Left lung (tissue), 10 donors: ENCODE data around the gene TENM4. TPM values are rescaled to one million over a fixed set of nuclear protein-coding genes. Genes with fewer than 3 reads are reported as not detected.

Experiments
- ATAC-seq: fragments of 200-7000 bp; cut with Tn5 transposase; one replicate; pipeline ENCODE4 v1.9.1; 2020; ENCODE audit warnings: moderate library complexity
- DNase-seq, 4 donors: peaks; one replicate each; pipeline ENCODE4 v3.0.0-alpha.2; 2013 to 2020
- H3K27ac ChIP-seq, 2 donors: fragments of 200-600 bp; sonication (generic) in 1 of 2; one replicate each; pipeline versions ENCODE4 v1.5.0 to v1.8.0; 2020 to 2021
- H3K27me3 ChIP-seq, 2 donors: fragments of 200-600 bp; sonication (generic) in 1 of 2; one replicate each; pipeline versions ENCODE4 v1.5.0 to v1.8.0; 2020 to 2021
- H3K36me3 ChIP-seq, 2 donors: fragments of 200-600 bp; sonication (generic) in 1 of 2; one replicate each; pipeline versions ENCODE4 v1.5.0 to v1.8.0; 2020 to 2021
- H3K4me1 ChIP-seq, 2 donors: fragments of 200-600 bp; one replicate each; pipeline ENCODE4 v1.8.0; 2021
- H3K4me3 ChIP-seq, 2 donors: fragments of 200-600 bp; sonication (generic) in 1 of 2; one replicate each; pipeline versions ENCODE4 v1.5.0 to v1.8.0; 2020 to 2021; ENCODE audit warnings: mild to moderate bottlenecking in 1 of 2
- H3K9me3 ChIP-seq, 2 donors: fragments of 200-600 bp; sonication (generic) in 1 of 2; one replicate each; pipeline versions ENCODE4 v1.5.0 to v1.8.0; 2020 to 2021
- CTCF ChIP-seq, 2 donors: fragments of 200-600 bp; sonication (generic) in 1 of 2; IDR thresholded peaks; one replicate each; pipeline versions ENCODE4 v1.5.0 to v1.8.0; 2021; ENCODE audit warnings: antibody characterized with exemption in 2 of 2
- intact Hi-C, 2 donors: fragments of 100-400 bp; cut with DNase I; formaldehyde crosslinking; loops; one replicate each; pipeline versions ENCODE4 v1.11.2 to v1.14.2; 2022
- polyA plus RNA-seq, 6 donors: library from polyadenylated mRNA; unstranded; fragments of 120-200 nt; gene quantifications; one replicate each; pipeline ENCODE4 v1.2.1, GENCODE V29; 2013; ENCODE audit not compliant: insufficient read length in 6 of 6
- total RNA-seq, 2 donors: library from RNA; stranded (reverse); fragmentation: NEBNext Ultra II Directional; extraction: Animal tissue kit (Norgen Biotek cat#: 25700); gene quantifications; one replicate each; pipeline ENCODE4 v1.2.1, GENCODE V29; 2021
- donor health status: DM: no; HTN: yes; CAD: no.
- donor health status: DM: no; HTN: no; CAD: no.

Gene TENM4
- total and polyA plus RNA-seq, 8 donors = 3.4 to 7.1 (median 5.2) TPM

GRCh38 chr11:78920329-78920728 is 520.5 kb downstream of the TENM4 start:
- no peak for ATAC-seq
- H3K27ac ChIP-seq = no peak overlapping the region
- H3K27me3 ChIP-seq = no peaks in the 10 kb centered on the region
- H3K9me3 ChIP-seq = no peaks in the 10 kb centered on the region
- no peaks in the 10 kb centered on the region for H3K36me3 ChIP-seq
- TF ChIP-seq CTCF (IDR thresholded peaks at IDR 0.05) = no peak
- H3K4me1 ChIP-seq = no peaks in the 10 kb centered on the region
- no peak for DNase-seq
- intact Hi-C loops = no loop called here
- no peak overlapping the region for H3K4me3 ChIP-seq

- H3K36me3 ChIP-seq = no peaks in the 10 kb centered on the region
- H3K4me3 ChIP-seq = no peak overlapping the region
- DNase-seq (no peak), ATAC-seq (no peak)
- no peaks in the 10 kb centered on the region for H3K4me1 ChIP-seq
- H3K27ac ChIP-seq = no peak overlapping the region
- intact Hi-C loops = no loop called here
- no peaks in the 10 kb centered on the region for H3K9me3 ChIP-seq
- no peak for TF ChIP-seq CTCF (IDR thresholded peaks at IDR 0.05)
- H3K27me3 ChIP-seq = no peaks in the 10 kb centered on the region
These were observed 524.1 kb downstream of the TENM4 start for GRCh38 chr11:78916759-78917158.

- no peaks in the 10 kb centered on the region for H3K4me1 ChIP-seq
- no peaks in the 10 kb centered on the region for H3K9me3 ChIP-seq
- no peaks in the 10 kb centered on the region for H3K27me3 ChIP-seq
- H3K36me3 ChIP-seq = no peaks in the 10 kb centered on the region
- intact Hi-C loops = no loop called here
- no peak overlapping the region for H3K4me3 ChIP-seq
- TF ChIP-seq CTCF (IDR thresholded peaks at IDR 0.05) = no peak
- H3K27ac ChIP-seq = no peak overlapping the region
- ATAC-seq (no peak), DNase-seq (no peak)
These were observed 526.3 kb downstream of the TENM4 start for GRCh38 chr11:78914503-78914902.

- Histone ChIP-seq H3K4me1 (no peaks in the 10 kb centered on the region), H3K36me3 (no peaks in the 10 kb centered on the region), H3K4me3 (no peak overlapping the region), H3K27ac (no peak overlapping the region), H3K9me3 (no peaks in the 10 kb centered on the region), H3K27me3 (no peaks in the 10 kb centered on the region)
- intact Hi-C loops = no loop called here
- ATAC-seq (no peak), DNase-seq (no peak)
- TF ChIP-seq CTCF (IDR thresholded peaks at IDR 0.05) = no peak
These were observed 528.1 kb downstream of the TENM4 start for GRCh38 chr11:78912778-78913177.

GRCh38 chr11:78910322-78910721 is 530.5 kb downstream of the TENM4 start:
- intact Hi-C loops = no loop called here

More at GRCh38 chr11:78910322-78910721, 530.5 kb downstream of the TENM4 start:
- H3K4me1 ChIP-seq = no peaks in the 10 kb centered on the region
- no peaks in the 10 kb centered on the region for H3K27me3 ChIP-seq
- TF ChIP-seq CTCF (IDR thresholded peaks at IDR 0.05) = no peak
- H3K36me3 ChIP-seq = no peaks in the 10 kb centered on the region
- no peaks in the 10 kb centered on the region for H3K9me3 ChIP-seq
- H3K27ac ChIP-seq = no peak overlapping the region
- no peak overlapping the region for H3K4me3 ChIP-seq
- DNase-seq (no peak), ATAC-seq (no peak)
